H9 (cell line): ENCODE measurements around the gene AMOTL1. TPM values are rescaled to one million over a fixed set of nuclear protein-coding genes. Genes with fewer than 3 reads are reported as not detected.

Experiments
- DNase-seq: peaks from one replicate; pipeline ENCODE4 v3.0.0-alpha.2; 2017
- H2AFZ ChIP-seq: one replicate; pipeline ENCODE4 v1.6.1; 2013; ENCODE audit warnings: mild to moderate bottlenecking, low read length, control low read depth, moderate library complexity
- H2AK5ac ChIP-seq: 2 replicates; pipeline ENCODE4 v1.6.1; 2013; ENCODE audit warnings: low read length, control low read depth, mixed read lengths; ENCODE audit not compliant: insufficient read length
- H2BK120ac ChIP-seq: one replicate; pipeline ENCODE4 v1.6.1; 2013; ENCODE audit warnings: low read depth, mild to moderate bottlenecking, low read length, control low read depth, inconsistent platforms; ENCODE audit not compliant: poor library complexity, severe bottlenecking
- H2BK12ac ChIP-seq: 2 replicates; pipeline ENCODE4 v1.6.1; 2013; ENCODE audit warnings: low read length, control low read depth, mixed read lengths, low read depth; ENCODE audit not compliant: insufficient read length
- H2BK15ac ChIP-seq: 2 replicates; pipeline ENCODE4 v1.6.1; 2013; ENCODE audit warnings: low read depth, low read length, control low read depth
- H2BK20ac ChIP-seq: one replicate; pipeline ENCODE4 v1.6.1; 2013; ENCODE audit warnings: low read depth, mild to moderate bottlenecking, low read length, control low read depth, inconsistent platforms; ENCODE audit not compliant: poor library complexity, severe bottlenecking
- H2BK5ac ChIP-seq: 2 replicates; pipeline ENCODE4 v1.6.1; 2013; ENCODE audit warnings: low read length, control low read depth, mixed read lengths; ENCODE audit not compliant: insufficient read length
- H3K14ac ChIP-seq: 2 replicates; pipeline ENCODE4 v1.6.1; 2013; ENCODE audit warnings: low read length, control low read depth; ENCODE audit not compliant: insufficient read depth
- H3K18ac ChIP-seq: 2 replicates; pipeline ENCODE4 v1.6.1; 2013; ENCODE audit warnings: low read depth, mild to moderate bottlenecking, mixed read lengths, low read length, control low read depth; ENCODE audit not compliant: insufficient read length
- H3K23ac ChIP-seq: 2 replicates; pipeline ENCODE4 v1.6.1; 2013; ENCODE audit warnings: low read length, control low read depth, mixed read lengths, low read depth; ENCODE audit not compliant: insufficient read length
- H3K23me2 ChIP-seq: 2 replicates; pipeline ENCODE4 v1.6.1; 2013; ENCODE audit warnings: low read depth, mild to moderate bottlenecking, mixed read lengths, low read length, control low read depth; ENCODE audit not compliant: insufficient read length, poor library complexity, severe bottlenecking
- H3K27ac ChIP-seq: 2 replicates; pipeline ENCODE4 v1.5.1; 2013; ENCODE audit warnings: low read length, control low read depth, mixed read lengths, low read depth; ENCODE audit not compliant: insufficient read length
- H3K27me3 ChIP-seq: 2 replicates; pipeline ENCODE4 v1.6.1; 2013; ENCODE audit warnings: low read length, control low read depth, inconsistent platforms; ENCODE audit not compliant: insufficient read depth
- H3K4ac ChIP-seq: 2 replicates; pipeline ENCODE4 v1.6.1; 2013; ENCODE audit warnings: low read depth, mild to moderate bottlenecking, control low read depth, inconsistent platforms, low read length, moderate library complexity
- H3K4me1 ChIP-seq: 2 replicates; pipeline ENCODE4 v1.6.1; 2013; ENCODE audit warnings: low read length, control low read depth, inconsistent platforms; ENCODE audit not compliant: insufficient read depth
- H3K4me2 ChIP-seq: 2 replicates; pipeline ENCODE4 v1.6.1; 2013; ENCODE audit warnings: low read length, control low read depth, mixed read lengths; ENCODE audit not compliant: insufficient read length, insufficient read depth
- H3K56ac ChIP-seq: 2 replicates; pipeline ENCODE4 v1.6.1; 2013; ENCODE audit warnings: low read depth, mild to moderate bottlenecking, mixed read lengths, low read length, control low read depth; ENCODE audit not compliant: insufficient read length
- H3K79me1 ChIP-seq: 2 replicates; pipeline ENCODE4 v1.6.1; 2013; ENCODE audit warnings: low read depth, mild to moderate bottlenecking, moderate library complexity, low read length, control low read depth, inconsistent platforms; ENCODE audit not compliant: insufficient read depth, poor library complexity, severe bottlenecking
- H3K79me2 ChIP-seq: 2 replicates; pipeline ENCODE4 v1.6.1; 2013; ENCODE audit warnings: low read length, control low read depth, inconsistent platforms; ENCODE audit not compliant: insufficient read depth
- H3K9ac ChIP-seq: 2 replicates; pipeline ENCODE4 v1.6.1; 2013; ENCODE audit warnings: low read length, control low read depth, mixed read lengths; ENCODE audit not compliant: insufficient read length; ENCODE audit errors: extremely low read depth
- H3K9me3 ChIP-seq: one replicate; pipeline ENCODE4 v1.6.1; 2013; ENCODE audit warnings: low read depth, low read length, inconsistent platforms; ENCODE audit not compliant: control insufficient read depth
- H3T11ph ChIP-seq: one replicate; pipeline ENCODE4 v1.6.1; 2013; ENCODE audit warnings: mild to moderate bottlenecking, low read length, control low read depth, inconsistent platforms
- H4K20me1 ChIP-seq: one replicate; pipeline ENCODE4 v1.6.1; 2013; ENCODE audit not compliant: control insufficient read depth, insufficient read length, insufficient read depth
- H4K5ac ChIP-seq: 2 replicates; pipeline ENCODE4 v1.6.1; 2013; ENCODE audit warnings: low read depth, mild to moderate bottlenecking, mixed read lengths, low read length, control low read depth; ENCODE audit not compliant: insufficient read length
- H4K8ac ChIP-seq: replicated peaks from 2 replicates; pipeline ENCODE4 v1.6.1; 2013; ENCODE audit warnings: low read length, control low read depth, mixed read lengths, low read depth; ENCODE audit not compliant: insufficient read length
- H4K91ac ChIP-seq: 2 replicates; pipeline ENCODE4 v1.6.1; 2013; ENCODE audit warnings: low read depth, mild to moderate bottlenecking, moderate library complexity, mixed read lengths, low read length, control low read depth; ENCODE audit not compliant: insufficient read length
- H3K27ac Mint-ChIP-seq, 3 experiments: 2 replicates in 2 of 3; 3 replicates in 1 of 3; pipeline ENCODE4 v1.8.0; 2020 to 2021; ENCODE audit warnings: mixed read lengths in 3 of 3, mild to moderate bottlenecking in 1 of 3, moderate library complexity in 1 of 3
- H3K27me3 Mint-ChIP-seq: 2 replicates; pipeline ENCODE4 v1.8.0; 2021; ENCODE audit warnings: low read depth, mild to moderate bottlenecking, moderate library complexity, mixed read lengths
- H3K36me3 Mint-ChIP-seq, 3 experiments: 2 replicates in 2 of 3; 3 replicates in 1 of 3; pipeline ENCODE4 v1.8.0; 2020 to 2021; ENCODE audit warnings: low read depth in 3 of 3, mixed read lengths in 3 of 3; ENCODE audit not compliant: insufficient read depth in 1 of 3
- H3K4me1 Mint-ChIP-seq, 2 experiments: 2 replicates each; pipeline ENCODE4 v1.8.0; 2020; ENCODE audit warnings: mixed read lengths in 2 of 2
- H3K4me3 Mint-ChIP-seq, 2 experiments: 2 replicates in 1 of 2; 3 replicates in 1 of 2; pipeline ENCODE4 v1.8.0; 2020 to 2021; ENCODE audit warnings: mild to moderate bottlenecking in 2 of 2, mixed read lengths in 2 of 2, moderate library complexity in 1 of 2
- H3K9me3 Mint-ChIP-seq, 2 experiments: 2 replicates in 1 of 2; 3 replicates in 1 of 2; pipeline ENCODE4 v1.8.0; 2020; ENCODE audit warnings: mild to moderate bottlenecking in 2 of 2, mixed read lengths in 2 of 2, moderate library complexity in 1 of 2
- WGBS: extraction: QIAGEN DNeasy Blood & Tissue Kit; methylation state at CpG from one replicate; pipeline ENCODE4 v1.1.7; 2013; ENCODE audit warnings: missing lambda C conversion rate, low lambda C conversion rate, mixed read lengths; ENCODE audit not compliant: insufficient read length; ENCODE audit errors: extremely low coverage; 5-methylcytosine and 5-hydroxymethylcytosine counted together
- total RNA-seq: library from RNA; stranded (reverse); gene quantifications from 2 replicates; pipeline ENCODE4 v1.2.1, GENCODE V29; 2021
- TF ChIP-seq, protein P1 (sequence below): fragments of 200-600 bp; sonication (generic); conservative IDR thresholded peaks from 3 replicates; pipeline ENCODE4 v1.8.0; 2021; ENCODE audit warnings: antibody characterized with exemption, mild to moderate bottlenecking

Gene AMOTL1
- total RNA-seq, 1 experiment from 2014 or later: 18.5 TPM

- Mint-ChIP-seq H3K36me3 (peaks cover 0 to 2% (median 0%) of the 10 kb centered on the region in 3 experiments; a peak in 2 of 7 replicates), H3K9me3 (no peaks in the 10 kb centered on the region), H3K4me1 (peaks cover 12 to 13% of the 10 kb centered on the region in 2 experiments), H3K4me3 (no peak overlapping the region), H3K27me3 (no peaks in the 10 kb centered on the region), H3K27ac (no peak overlapping the region; a peak in 1 of 7 replicates)
- WGBS: no CpG with 5 or more reads among the region's 3 CpGs
- no peaks in the 10 kb centered on the region for H3K23me2 ChIP-seq
- H3K9ac ChIP-seq: no peak overlapping the region
- peaks cover 12% of the 10 kb centered on the region; the same call in 1 of the 2 replicates for H3K79me2 ChIP-seq
- H2BK120ac ChIP-seq: no peak overlapping the region
- peaks cover 11% of the 10 kb centered on the region for H3K79me1 ChIP-seq
- no peak overlapping the region for H4K5ac ChIP-seq
- peaks cover 2% of the 10 kb centered on the region for H4K20me1 ChIP-seq
- H3K9me3 ChIP-seq: no peaks in the 10 kb centered on the region
- no peak overlapping the region for H3K4me2 ChIP-seq
- no peak overlapping the region for H4K8ac ChIP-seq
- no peak overlapping the region for H2BK12ac ChIP-seq
- no peak for DNase-seq
- H3K4ac ChIP-seq: no peak overlapping the region
- H3K23ac ChIP-seq: no peak overlapping the region
- no peak overlapping the region for H4K91ac ChIP-seq
- H2BK5ac ChIP-seq: no peak overlapping the region
- no peaks in the 10 kb centered on the region; the same call in 1 of the 2 replicates for H3K4me1 ChIP-seq
- no peak overlapping the region for H3K14ac ChIP-seq
- TF ChIP-seq, protein P1, sequence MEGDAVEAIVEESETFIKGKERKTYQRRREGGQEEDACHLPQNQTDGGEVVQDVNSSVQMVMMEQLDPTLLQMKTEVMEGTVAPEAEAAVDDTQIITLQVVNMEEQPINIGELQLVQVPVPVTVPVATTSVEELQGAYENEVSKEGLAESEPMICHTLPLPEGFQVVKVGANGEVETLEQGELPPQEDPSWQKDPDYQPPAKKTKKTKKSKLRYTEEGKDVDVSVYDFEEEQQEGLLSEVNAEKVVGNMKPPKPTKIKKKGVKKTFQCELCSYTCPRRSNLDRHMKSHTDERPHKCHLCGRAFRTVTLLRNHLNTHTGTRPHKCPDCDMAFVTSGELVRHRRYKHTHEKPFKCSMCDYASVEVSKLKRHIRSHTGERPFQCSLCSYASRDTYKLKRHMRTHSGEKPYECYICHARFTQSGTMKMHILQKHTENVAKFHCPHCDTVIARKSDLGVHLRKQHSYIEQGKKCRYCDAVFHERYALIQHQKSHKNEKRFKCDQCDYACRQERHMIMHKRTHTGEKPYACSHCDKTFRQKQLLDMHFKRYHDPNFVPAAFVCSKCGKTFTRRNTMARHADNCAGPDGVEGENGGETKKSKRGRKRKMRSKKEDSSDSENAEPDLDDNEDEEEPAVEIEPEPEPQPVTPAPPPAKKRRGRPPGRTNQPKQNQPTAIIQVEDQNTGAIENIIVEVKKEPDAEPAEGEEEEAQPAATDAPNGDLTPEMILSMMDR: no peak
- no peak overlapping the region for H2BK15ac ChIP-seq
- H2AFZ ChIP-seq: no peak overlapping the region
- no peaks in the 10 kb centered on the region for H3K27me3 ChIP-seq
- no peak overlapping the region for H3K56ac ChIP-seq
- no peak overlapping the region for H3K18ac ChIP-seq
- no peak overlapping the region for H2BK20ac ChIP-seq
- no peak overlapping the region for H3K27ac ChIP-seq
- no peak overlapping the region for H3T11ph ChIP-seq
- no peak overlapping the region for H2AK5ac ChIP-seq
These were observed 22.0 kb downstream of the AMOTL1 start for GRCh38 chr11:94790197-94790596.
